ENCODE measurements around the gene NODAL.
A peak's percentile ranks its signal among the peaks of the same experiment; 100 is the strongest.

Gene NODAL

DNA sequence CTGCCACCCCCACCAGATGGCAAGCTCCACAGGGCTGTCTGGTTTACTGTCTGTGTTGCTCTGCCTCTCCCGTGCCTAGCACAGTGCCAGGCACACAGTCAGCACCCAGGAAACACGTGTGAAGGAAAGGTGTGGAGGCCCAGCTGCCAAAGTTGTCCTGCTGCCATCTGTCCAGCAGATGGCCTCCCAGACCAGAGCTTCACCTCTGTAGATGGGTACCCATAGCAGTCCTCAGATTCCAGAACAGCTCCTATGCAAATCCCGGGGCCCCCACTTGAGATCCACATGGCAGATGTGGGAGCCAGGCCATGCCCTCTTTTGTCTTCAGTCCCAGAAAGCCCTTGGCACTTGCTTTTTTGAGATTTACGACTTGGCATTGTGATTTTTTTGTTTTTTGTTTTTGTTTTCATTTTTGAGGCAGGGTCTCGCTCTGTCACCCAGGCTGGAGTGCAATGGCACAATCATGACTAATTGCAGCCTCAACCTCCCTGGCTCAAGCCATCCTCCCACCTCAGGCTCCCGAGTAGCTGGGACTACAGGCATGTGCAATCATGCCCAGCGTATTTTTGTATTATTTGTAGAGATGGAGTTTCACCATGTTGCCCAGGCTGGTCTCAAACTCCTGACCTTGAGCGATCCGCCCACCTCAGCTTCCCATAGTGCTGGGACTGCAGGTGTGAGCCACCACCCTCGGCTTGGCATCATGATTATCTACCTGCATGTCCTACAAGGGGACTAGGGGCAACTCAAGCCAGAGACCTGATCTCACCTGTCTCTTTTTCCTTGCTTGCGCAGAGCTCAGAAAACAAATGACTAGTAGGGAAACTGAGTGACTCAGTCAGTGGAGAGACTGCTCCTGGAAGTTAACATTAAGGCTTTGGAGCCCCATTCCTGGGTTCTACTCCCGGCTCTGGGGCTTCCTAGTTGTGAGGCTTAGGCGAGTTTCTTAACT, 20.2 kb upstream of the NODAL start:
- DNase-seq (ENCODE audit: low spot score) = peak; percentile 86
- TF ChIP-seq, protein P1, sequence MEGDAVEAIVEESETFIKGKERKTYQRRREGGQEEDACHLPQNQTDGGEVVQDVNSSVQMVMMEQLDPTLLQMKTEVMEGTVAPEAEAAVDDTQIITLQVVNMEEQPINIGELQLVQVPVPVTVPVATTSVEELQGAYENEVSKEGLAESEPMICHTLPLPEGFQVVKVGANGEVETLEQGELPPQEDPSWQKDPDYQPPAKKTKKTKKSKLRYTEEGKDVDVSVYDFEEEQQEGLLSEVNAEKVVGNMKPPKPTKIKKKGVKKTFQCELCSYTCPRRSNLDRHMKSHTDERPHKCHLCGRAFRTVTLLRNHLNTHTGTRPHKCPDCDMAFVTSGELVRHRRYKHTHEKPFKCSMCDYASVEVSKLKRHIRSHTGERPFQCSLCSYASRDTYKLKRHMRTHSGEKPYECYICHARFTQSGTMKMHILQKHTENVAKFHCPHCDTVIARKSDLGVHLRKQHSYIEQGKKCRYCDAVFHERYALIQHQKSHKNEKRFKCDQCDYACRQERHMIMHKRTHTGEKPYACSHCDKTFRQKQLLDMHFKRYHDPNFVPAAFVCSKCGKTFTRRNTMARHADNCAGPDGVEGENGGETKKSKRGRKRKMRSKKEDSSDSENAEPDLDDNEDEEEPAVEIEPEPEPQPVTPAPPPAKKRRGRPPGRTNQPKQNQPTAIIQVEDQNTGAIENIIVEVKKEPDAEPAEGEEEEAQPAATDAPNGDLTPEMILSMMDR (IDR thresholded peaks at IDR 0.05; ENCODE audit: extremely low read depth, missing control alignments) = peak; percentile 74

DNA sequence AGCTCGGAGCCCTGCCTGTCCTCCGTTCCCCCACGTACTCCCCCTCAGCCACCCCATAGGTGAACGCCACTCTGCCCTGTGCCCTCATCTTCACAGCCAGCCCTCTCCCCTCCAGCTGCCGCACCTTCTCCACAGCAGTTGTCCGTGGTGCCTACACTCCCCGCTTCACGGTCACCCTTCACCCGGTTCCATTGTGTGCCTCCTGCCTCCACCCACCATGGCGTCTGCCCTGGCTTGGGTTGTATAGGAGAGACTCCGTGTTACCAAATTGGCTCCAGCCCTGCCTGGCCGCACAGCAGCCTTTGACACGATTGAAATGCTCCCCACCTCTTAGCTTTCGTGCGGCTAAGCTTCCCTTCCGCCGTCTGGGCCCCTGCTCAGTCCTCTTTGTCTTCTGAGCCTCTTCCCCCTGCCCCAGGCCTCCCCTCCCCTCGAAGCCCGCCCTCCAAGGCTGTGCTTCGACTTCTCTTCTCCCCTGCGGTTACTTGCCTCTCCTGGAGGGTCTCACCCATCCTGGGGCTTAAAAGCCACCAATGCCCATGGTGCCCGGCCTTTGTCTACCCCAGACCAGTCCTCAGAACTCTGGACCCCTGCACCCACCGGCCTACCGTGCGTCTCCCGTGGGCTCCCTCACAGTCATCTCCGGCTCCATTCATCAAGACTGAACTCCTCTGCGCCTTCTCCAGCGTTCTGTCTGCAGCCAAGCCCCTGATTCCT, 18.5 kb upstream of the NODAL start:
- TF ChIP-seq, protein P1 (IDR thresholded peaks at IDR 0.05; ENCODE audit: extremely low read depth, missing control alignments) = no peak
- DNase-seq (ENCODE audit: low spot score) = no peak

DNA sequence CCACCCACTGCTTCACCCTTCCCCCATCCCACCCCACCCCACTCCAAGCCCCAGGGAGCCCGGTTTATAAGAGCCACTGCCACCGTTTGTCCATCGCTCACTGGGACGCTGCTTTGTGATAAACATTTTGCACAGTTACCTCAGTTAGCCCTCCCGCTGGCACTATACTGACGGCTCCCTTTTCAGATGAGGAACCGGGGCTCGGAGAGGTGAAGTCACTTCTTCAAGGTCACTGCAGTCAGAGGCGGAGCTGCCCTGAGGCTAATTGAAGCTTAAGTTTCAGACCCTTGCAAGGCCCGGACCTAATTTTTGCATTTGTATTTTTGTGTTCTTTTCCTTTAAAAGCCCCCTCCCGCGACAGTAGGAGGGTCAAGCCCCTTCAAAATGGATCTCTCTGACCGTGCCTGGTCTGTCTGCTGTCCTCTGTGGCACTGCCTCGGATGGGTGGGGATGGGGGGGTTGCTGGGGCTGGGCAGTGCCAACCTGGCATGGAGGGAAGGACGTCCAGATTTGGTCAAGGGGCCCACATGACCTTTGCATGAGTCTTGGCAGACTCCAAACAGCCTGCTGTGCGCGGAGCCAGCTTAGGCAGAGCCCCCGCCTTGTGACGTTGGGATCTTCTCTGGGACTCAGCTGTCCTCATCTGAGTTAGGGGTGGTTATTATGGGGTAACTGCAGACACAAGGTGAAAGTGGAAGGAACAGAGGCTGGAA, 17.7 kb upstream of the NODAL start:
- DNase-seq (ENCODE audit: low spot score) = no peak
- TF ChIP-seq, protein P1 (IDR thresholded peaks at IDR 0.05; ENCODE audit: extremely low read depth, missing control alignments) = no peak

DNA sequence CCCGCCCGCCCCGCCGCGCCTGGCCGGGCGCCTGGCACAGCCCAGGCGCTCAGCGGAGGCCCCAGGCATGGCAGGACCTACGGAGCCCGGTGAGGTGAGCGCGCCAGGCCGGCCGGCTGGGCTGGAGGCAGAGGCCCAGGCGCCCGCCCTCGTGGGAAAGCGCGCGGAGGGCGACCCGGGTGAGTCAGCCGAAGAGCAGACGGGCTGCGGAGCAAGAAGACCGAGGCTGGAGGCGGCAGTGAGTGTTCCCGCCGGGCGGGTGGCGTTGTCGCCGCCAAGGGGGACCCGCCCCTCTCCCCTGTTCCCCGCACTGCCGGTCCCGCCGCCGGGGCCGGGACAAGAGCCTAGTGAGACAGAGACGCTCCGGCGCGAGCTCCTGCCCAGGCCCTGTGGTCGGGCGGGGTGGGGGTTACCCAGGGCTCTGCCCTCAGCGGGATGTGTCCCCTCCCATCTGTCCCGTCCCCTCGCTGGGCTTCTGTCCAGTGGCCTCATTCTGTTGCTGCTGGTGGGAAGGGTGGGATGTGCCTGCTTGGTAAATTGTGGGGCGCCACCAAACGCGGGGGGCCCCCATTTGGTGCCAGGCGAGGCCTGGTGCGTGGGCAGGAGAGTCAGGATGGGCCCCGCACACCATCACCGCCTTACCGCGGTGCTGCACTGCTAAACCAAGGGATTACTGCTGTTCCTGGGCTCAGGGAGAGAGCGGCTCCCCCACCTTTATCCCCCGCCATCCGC, 17.0 kb upstream of the NODAL start:
- TF ChIP-seq, protein P1 (IDR thresholded peaks at IDR 0.05; ENCODE audit: extremely low read depth, missing control alignments) = no peak
- DNase-seq (ENCODE audit: low spot score) = no peak

DNA sequence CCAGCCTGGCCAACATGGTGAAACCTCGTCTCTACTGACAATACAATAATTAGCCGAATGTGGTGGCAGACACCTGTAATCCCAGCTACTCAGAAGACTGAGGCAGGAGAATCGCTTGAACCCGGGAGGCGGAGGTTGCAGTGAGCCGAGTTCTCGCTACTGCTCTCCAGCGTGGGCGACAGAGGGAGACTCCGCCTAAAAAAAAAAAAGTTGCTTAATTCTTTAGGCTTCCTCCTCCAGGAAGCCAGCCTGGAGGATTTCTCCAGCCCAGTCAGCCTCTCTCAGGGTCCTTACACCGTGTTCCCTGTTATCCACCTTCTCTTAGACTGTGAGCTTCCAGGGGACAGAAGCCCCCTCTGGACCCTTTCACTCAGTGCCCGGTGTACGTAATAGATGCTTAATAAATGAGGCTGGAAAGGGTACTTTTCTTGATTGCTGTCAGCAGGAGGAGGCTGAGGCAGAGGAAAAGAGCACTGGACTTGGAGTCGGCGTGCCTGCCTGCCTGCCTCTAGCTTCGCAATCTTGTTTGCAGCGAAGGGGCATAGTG, 16.4 kb upstream of the NODAL start:
- DNase-seq (ENCODE audit: low spot score) = no peak
- TF ChIP-seq, protein P1 (IDR thresholded peaks at IDR 0.05; ENCODE audit: extremely low read depth, missing control alignments) = no peak

DNA sequence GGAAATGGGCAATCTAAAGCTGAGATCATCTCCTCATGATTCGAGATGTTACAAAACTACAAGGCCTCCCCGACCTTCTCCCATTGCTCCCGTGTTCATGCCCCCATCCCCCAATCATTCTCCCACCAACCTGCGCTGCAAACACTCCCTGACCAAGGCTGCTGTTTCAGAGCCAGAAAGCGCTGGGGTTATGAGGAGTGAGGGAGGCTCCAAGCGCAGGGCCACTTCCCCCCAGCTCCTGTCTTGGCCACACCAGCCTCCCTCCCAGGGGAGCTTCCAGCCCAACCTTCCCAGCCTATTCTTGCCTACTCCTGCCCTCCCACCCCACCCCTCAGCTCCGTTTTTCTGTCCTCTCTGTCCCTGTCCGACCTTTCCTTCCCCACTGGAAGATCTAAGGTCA, 14.7 kb upstream of the NODAL start:
- no peak for DNase-seq (ENCODE audit: low spot score)
- TF ChIP-seq, protein P1 (IDR thresholded peaks at IDR 0.05; ENCODE audit: extremely low read depth, missing control alignments) = no peak
